ENCODE measurements around the gene CYTIP.
"Not testable (repeated sequence)": the region's sequence is repeated elsewhere in the genome, so short reads cannot be mapped to it uniquely, and the experiment has no call there.

The CYTIP gene

DNA sequence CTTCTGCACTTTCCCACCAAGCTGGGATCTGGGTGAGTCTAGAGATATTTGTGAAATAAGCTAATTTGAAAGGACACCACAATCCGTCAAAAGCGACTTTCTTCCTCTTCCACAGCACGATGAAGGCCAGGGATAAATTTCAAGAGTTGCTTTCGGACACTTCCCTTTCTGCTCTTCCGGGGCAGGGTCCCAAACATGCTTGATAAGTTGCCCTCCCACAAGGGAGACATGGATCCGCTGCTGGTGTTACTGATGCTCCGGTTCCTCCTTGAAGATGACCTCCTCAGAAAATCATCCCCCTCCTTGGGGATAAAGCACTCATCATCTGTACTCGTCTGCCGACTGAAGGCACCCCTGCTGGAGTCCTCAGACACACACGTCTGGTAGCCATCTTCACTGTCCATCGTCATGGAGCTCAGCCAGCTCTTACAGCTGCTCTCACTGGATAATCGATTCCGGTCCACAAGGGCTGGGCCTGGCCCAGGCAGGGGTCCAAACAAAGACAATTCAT, 28.2 kb downstream of the CYTIP start:
- FAIRE-seq (no peak), DNase-seq (ENCODE audit: insufficient read length, low spot score) (no peak)
- TF ChIP-seq, protein P1, sequence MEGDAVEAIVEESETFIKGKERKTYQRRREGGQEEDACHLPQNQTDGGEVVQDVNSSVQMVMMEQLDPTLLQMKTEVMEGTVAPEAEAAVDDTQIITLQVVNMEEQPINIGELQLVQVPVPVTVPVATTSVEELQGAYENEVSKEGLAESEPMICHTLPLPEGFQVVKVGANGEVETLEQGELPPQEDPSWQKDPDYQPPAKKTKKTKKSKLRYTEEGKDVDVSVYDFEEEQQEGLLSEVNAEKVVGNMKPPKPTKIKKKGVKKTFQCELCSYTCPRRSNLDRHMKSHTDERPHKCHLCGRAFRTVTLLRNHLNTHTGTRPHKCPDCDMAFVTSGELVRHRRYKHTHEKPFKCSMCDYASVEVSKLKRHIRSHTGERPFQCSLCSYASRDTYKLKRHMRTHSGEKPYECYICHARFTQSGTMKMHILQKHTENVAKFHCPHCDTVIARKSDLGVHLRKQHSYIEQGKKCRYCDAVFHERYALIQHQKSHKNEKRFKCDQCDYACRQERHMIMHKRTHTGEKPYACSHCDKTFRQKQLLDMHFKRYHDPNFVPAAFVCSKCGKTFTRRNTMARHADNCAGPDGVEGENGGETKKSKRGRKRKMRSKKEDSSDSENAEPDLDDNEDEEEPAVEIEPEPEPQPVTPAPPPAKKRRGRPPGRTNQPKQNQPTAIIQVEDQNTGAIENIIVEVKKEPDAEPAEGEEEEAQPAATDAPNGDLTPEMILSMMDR (IDR thresholded peaks at IDR 0.05; ENCODE audit: insufficient read depth, missing control alignments): no peak

- no peak for FAIRE-seq
Observed at GRCh38 chr2:157414050-157414449, 29.8 kb downstream of the CYTIP start.

GRCh38 chr2:157413326-157414035, 30.4 kb downstream of the CYTIP start:
- FAIRE-seq (no peak), DNase-seq (ENCODE audit: insufficient read length, low spot score) (no peak)
- TF ChIP-seq, protein P1 (IDR thresholded peaks at IDR 0.05; ENCODE audit: insufficient read depth, missing control alignments): no peak

More at GRCh38 chr2:157414050-157414449, 29.8 kb downstream of the CYTIP start:
- TF ChIP-seq, protein P1 (IDR thresholded peaks at IDR 0.05; ENCODE audit: insufficient read depth, missing control alignments): no peak
- DNase-seq (ENCODE audit: insufficient read length, low spot score): no peak

DNA sequence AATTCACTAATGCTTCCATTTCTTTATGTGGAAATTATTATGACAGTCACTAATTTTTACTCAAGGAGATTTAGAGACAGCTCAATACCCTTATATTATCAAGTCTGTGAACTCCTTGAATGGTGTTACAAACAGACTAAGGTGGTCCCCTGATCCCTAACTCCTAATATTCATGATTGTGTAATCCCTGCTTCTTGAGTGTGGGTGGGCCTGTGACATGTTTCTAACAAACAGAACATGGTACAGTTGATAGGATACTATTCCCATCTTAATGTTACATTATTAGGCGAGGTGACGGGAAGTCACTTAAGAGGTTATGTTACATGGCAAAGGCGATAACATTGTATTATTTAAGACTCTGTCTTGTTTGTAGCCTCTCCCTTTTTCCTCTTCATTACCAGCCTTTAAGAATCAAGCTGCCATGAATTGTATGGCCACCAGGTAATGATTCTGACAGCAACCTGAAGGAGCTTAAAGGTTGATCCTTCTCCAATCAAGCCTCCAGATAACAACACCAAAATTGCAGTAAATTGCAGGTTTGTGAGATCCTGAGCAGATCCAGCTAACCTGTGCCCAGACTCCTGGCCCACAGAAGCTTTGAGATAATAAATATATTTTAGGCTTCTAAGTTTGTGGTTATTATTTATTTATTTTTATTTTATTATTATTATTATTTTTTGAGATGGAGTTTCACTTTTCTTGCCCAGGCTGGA, 32.1 kb downstream of the CYTIP start:
- no peak for DNase-seq (ENCODE audit: insufficient read length, low spot score)
- TF ChIP-seq, protein P1 (IDR thresholded peaks at IDR 0.05; ENCODE audit: insufficient read depth, missing control alignments): no peak
- FAIRE-seq: no peak

- FAIRE-seq; DNase-seq (ENCODE audit: insufficient read length, low spot score): not testable (repeated sequence)
Observed at GRCh38 chr2:157405398-157405797, 38.5 kb downstream of the CYTIP start.

DNA sequence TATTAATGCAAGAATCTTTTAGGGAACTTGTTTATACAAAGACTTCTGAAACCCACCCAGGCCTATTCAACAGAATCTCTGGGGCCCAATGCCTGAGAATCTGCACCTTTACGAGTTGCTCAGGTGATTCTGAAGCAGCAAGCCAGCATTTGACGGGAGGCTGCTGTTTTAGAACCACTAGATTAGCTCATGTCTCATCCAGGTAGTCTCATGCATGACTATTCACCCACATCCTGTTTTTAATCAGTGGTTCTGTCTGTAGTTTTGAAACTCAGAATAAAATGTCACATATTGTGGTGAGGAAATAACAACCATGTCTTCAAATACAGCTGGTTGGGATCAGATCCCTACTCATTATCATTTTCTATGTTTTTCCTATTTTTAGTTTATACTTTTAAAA, 39.5 kb downstream of the CYTIP start:
- TF ChIP-seq, protein P1 (IDR thresholded peaks at IDR 0.05; ENCODE audit: insufficient read depth, missing control alignments): no peak
- FAIRE-seq (no peak), DNase-seq (ENCODE audit: insufficient read length, low spot score) (no peak)

- not testable (repeated sequence) for FAIRE-seq
Observed at GRCh38 chr2:157402801-157403485, 40.9 kb downstream of the CYTIP start.

GRCh38 chr2:157395811-157396210, 48.1 kb downstream of the CYTIP start:
- DNase-seq (ENCODE audit: insufficient read length, low spot score) (no peak), FAIRE-seq (no peak)
- TF ChIP-seq, protein P1 (IDR thresholded peaks at IDR 0.05; ENCODE audit: insufficient read depth, missing control alignments): no peak

More at GRCh38 chr2:157402801-157403485, 40.9 kb downstream of the CYTIP start:
- DNase-seq (ENCODE audit: insufficient read length, low spot score): not testable (repeated sequence)

Measured in D721Med (cell line).